Measurements from ENCODE around the gene RNF128. TPM values are rescaled to one million over a fixed set of nuclear protein-coding genes. Genes with fewer than 3 reads are reported as not detected.

Gene RNF128
- total RNA-seq, 6 experiments from 2014 or later: 39.4 to 48.7 (median 45.4) TPM

DNA sequence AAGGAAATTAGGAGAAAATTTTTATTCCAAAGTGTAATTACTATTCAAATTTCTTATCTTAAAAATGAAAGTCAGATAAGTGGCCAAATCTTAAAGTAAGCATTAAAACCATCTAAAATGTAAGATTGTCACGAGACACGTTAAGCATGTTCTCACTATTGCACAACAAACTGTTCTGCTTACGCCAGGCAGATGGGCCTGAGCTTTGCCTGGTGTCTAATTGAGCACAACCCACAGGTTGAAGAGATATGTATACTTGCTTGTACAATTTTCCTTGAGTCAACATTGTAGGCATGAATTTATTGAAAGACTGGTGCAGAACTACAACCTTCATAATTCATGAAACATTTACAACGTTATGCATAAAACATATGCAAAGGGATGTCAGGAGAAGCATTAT is 3.9 kb downstream of the RNF128 start:
- DNase-seq: no peak

DNA sequence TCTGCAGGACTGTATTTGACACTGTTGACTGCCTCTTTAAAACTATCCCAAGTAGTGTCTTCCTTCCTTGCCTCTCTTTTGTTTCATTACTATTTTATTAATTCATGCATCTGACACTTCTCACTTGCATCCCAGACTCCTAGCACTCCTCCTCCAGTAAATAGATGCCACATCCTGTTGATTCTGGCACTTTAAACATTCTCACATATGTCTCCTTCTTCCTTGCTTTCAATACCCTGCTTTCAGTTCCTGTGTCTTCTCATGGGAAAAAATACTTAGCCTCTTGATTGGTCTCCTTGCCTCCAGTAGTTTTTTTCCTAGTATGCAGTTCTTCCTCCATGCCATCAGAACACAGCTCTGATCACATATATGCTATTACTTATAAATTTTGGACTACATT is 5.1 kb downstream of the RNF128 start:
- Histone ChIP-seq H3K36me3 (no peaks in the 10 kb centered on the region), H3K27ac (no peak overlapping the region), H3K4me1 (peaks cover 0 to 4% (median 0%) of the 10 kb centered on the region in 4 donors), H3K27me3 (peaks cover 0 to 7% of the 10 kb centered on the region in 2 donors), H3K4me3 (no peak overlapping the region), H3K9me3 (no peaks in the 10 kb centered on the region)
- DNase-seq (no peak), ATAC-seq (no peak)
- no peak for TF ChIP-seq POLR2A (IDR thresholded peaks at IDR 0.05)
- TF ChIP-seq, protein P1, sequence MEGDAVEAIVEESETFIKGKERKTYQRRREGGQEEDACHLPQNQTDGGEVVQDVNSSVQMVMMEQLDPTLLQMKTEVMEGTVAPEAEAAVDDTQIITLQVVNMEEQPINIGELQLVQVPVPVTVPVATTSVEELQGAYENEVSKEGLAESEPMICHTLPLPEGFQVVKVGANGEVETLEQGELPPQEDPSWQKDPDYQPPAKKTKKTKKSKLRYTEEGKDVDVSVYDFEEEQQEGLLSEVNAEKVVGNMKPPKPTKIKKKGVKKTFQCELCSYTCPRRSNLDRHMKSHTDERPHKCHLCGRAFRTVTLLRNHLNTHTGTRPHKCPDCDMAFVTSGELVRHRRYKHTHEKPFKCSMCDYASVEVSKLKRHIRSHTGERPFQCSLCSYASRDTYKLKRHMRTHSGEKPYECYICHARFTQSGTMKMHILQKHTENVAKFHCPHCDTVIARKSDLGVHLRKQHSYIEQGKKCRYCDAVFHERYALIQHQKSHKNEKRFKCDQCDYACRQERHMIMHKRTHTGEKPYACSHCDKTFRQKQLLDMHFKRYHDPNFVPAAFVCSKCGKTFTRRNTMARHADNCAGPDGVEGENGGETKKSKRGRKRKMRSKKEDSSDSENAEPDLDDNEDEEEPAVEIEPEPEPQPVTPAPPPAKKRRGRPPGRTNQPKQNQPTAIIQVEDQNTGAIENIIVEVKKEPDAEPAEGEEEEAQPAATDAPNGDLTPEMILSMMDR (IDR thresholded peaks at IDR 0.05): no peak
- intact Hi-C loops (cut with DNase I): no loop called here

More for the DNA sequence above, 3.9 kb downstream of the RNF128 start:
- intact Hi-C loops (cut with DNase I): no loop called here
- WGBS (ENCODE audit: insufficient coverage, low coverage, low lambda C conversion rate, missing lambda C conversion rate): 32% methylated on average over 4 of the region's 4 CpGs
- ATAC-seq: peak; percentile 42 to 52 (median 47)
- no peak for TF ChIP-seq POLR2A (IDR thresholded peaks at IDR 0.05)
- TF ChIP-seq, protein P1 (IDR thresholded peaks at IDR 0.05): no peak
- no peak overlapping the region for H3K4me3 ChIP-seq
- H3K27ac ChIP-seq: peak overlapping the region in 1 of 3 donors; percentile 27
- H3K36me3 ChIP-seq: no peaks in the 10 kb centered on the region
- H3K4me1 ChIP-seq: peaks cover 0 to 4% (median 0%) of the 10 kb centered on the region in 4 donors
- H3K27me3 ChIP-seq: peaks cover 0 to 7% of the 10 kb centered on the region in 2 donors
- H3K9me3 ChIP-seq: no peaks in the 10 kb centered on the region

- peaks cover 0 to 7% of the 10 kb centered on the region in 2 donors for H3K27me3 ChIP-seq
- ATAC-seq (peak in 1 of 4 donors; percentile 19), DNase-seq (no peak)
- no peaks in the 10 kb centered on the region for H3K36me3 ChIP-seq
- H3K9me3 ChIP-seq: no peaks in the 10 kb centered on the region
- TF ChIP-seq, protein P1 (IDR thresholded peaks at IDR 0.05): no peak
- TF ChIP-seq POLR2A (IDR thresholded peaks at IDR 0.05): no peak
- H3K4me1 ChIP-seq: peaks cover 0 to 4% (median 0%) of the 10 kb centered on the region in 4 donors
- no peak overlapping the region for H3K4me3 ChIP-seq
- intact Hi-C loops (cut with DNase I): no loop called here
- WGBS (ENCODE audit: insufficient coverage, low coverage, low lambda C conversion rate, missing lambda C conversion rate): 35% methylated on average over 3 of the region's 3 CpGs
- no peak overlapping the region for H3K27ac ChIP-seq
Measured at GRCh38 chrX:106734827-106735226, 8.3 kb downstream of the RNF128 start.

DNA sequence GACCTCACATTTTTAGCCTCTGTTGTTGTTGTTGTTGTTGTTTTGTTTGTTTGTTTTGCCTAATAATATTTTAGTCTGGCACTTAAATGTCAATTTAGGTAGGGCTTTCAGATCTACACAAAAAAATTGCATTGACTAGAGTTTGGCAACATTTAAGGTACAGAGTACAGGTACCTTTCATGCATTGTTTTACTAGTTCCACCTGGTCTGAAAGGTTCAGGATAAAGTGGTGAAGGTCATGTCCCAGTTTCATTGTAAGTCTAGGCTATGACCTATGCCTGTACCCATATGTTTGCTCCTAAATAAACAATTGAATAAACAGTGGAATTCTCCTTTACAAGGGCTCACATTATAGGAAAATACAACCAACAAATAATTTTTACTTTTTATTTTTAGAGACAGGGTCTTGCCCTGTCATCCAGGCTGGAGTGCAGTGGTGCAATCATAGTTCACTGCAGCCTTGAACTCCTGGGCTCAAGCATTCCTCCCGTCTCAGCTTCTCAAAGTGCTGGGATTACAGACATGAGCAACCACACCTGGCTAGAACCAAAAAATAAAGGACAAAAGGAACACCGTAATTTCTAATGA is 13.8 kb downstream of the RNF128 start:
- WGBS (ENCODE audit: insufficient coverage, low coverage, low lambda C conversion rate, missing lambda C conversion rate): 39% methylated on average over 2 of the region's 2 CpGs

More for the DNA sequence above, 13.8 kb downstream of the RNF128 start:
- ATAC-seq: peak; percentile 49 to 77 (median 70)
- H3K27me3 ChIP-seq: no peaks in the 10 kb centered on the region
- H3K9me3 ChIP-seq: no peaks in the 10 kb centered on the region
- intact Hi-C loops (cut with DNase I): no loop called here
- H3K36me3 ChIP-seq: no peaks in the 10 kb centered on the region
- TF ChIP-seq, protein P1 (IDR thresholded peaks at IDR 0.05): no peak
- no peak for TF ChIP-seq POLR2A (IDR thresholded peaks at IDR 0.05)
- H3K27ac ChIP-seq: no peak overlapping the region
- H3K4me1 ChIP-seq: peaks cover 0 to 18% (median 0%) of the 10 kb centered on the region in 4 donors
- no peak for DNase-seq
- H3K4me3 ChIP-seq: no peak overlapping the region
